ENCODE results near the gene SRPK1. TPM values are rescaled to one million over a fixed set of nuclear protein-coding genes. Genes with fewer than 3 reads are reported as not detected.
"Not testable (repeated sequence)": the region's sequence is repeated elsewhere in the genome, so short reads cannot be mapped to it uniquely, and the experiment has no call there.

Gene SRPK1
- total and polyA plus RNA-seq, 2 of the 8 experiments (the other 6 are each of a cell fraction or from before 2014, with no cell fraction given) = 25.7 to 116 TPM

DNA sequence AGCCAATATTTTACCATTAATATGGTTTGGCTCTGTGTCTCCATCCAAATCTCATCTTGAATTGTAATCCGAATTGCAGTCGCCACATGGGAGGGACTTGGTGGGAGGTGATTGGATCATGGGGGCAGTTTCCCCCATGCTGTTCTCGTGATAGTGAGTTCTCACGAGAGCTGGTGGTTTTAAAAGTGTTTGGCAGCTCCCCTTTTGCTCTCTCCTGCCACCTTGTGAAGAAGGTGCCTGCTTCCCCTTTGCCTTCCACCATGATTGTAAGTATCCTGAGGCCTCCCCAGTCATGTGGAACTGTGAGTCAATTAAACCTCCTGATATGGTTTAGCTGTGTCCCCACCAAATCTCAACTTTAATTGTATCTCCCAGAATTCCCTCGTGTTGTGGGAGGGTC lies 18.4 kb upstream of the SRPK1 start:
- H4K8ac ChIP-seq (ENCODE audit: extremely low read depth, insufficient read depth, low read length); H3K56ac ChIP-seq (replicated peaks; ENCODE audit: insufficient read length, low read depth, low read length); H2BK5ac ChIP-seq (ENCODE audit: low read depth, low read length); H2BK120ac ChIP-seq (replicated peaks; ENCODE audit: low read depth, low read length); H3K9me3 ChIP-seq (ENCODE audit: insufficient read depth in 2 of 2, low read depth in 1 of 2, low read length in 1 of 2); H3K9ac ChIP-seq (replicated peaks in 1 of 4; ENCODE audit: extremely low read depth in 1 of 4, low read depth in 3 of 4, low read length in 3 of 4); H2BK20ac ChIP-seq (ENCODE audit: low read length); H3K27me3 ChIP-seq (replicated peaks in 1 of 4; ENCODE audit: control insufficient read depth in 3 of 4, extremely low read depth in 1 of 4, insufficient read depth in 3 of 4, low read length in 3 of 4); DNase-seq (ENCODE audit: low read depth in 1 of 2, low spot score in 2 of 2); H3K4me3 ChIP-seq (ENCODE audit: extremely low read depth in 1 of 4, insufficient read depth in 2 of 4, low read depth in 3 of 4, low read length in 4 of 4); H3K27ac ChIP-seq (ENCODE audit: low read depth, low read length); H4K20me1 ChIP-seq (replicated peaks in 1 of 2; ENCODE audit: control insufficient read depth in 1 of 2, insufficient read depth in 2 of 2, low read length in 2 of 2); H3K4me1 ChIP-seq (replicated peaks in 1 of 4; ENCODE audit: control insufficient read depth in 3 of 4, insufficient read depth in 4 of 4, low read length in 3 of 4); H3K79me2 ChIP-seq (ENCODE audit: control insufficient read depth in 1 of 2, insufficient read depth in 2 of 2, low read length in 2 of 2); H3K4ac ChIP-seq (replicated peaks; ENCODE audit: insufficient read length, low read depth, low read length); H3K36me3 ChIP-seq (ENCODE audit: control insufficient read depth in 2 of 4, insufficient read depth in 4 of 4, low read length in 3 of 4); H3K14ac ChIP-seq (ENCODE audit: insufficient read length); H3K79me1 ChIP-seq (ENCODE audit: low read depth, low read length); H4K91ac ChIP-seq (replicated peaks; ENCODE audit: insufficient read length, low read length); H3K23ac ChIP-seq (ENCODE audit: insufficient read length); H3K4me2 ChIP-seq (ENCODE audit: insufficient read depth in 1 of 2, low read depth in 2 of 2, low read length in 2 of 2); H2BK15ac ChIP-seq (ENCODE audit: low read length); H2AFZ ChIP-seq (ENCODE audit: low read length); FAIRE-seq; H2AK5ac ChIP-seq (ENCODE audit: low read depth, low read length); H4K5ac ChIP-seq (ENCODE audit: insufficient read length, low read depth, low read length); H2BK12ac ChIP-seq (ENCODE audit: low read depth, low read length); H3K18ac ChIP-seq (ENCODE audit: extremely low read depth, low read length); H3K23me2 ChIP-seq (ENCODE audit: low read depth, low read length): not testable (repeated sequence)
- CTCF ChIA-PET (ENCODE audit: partially characterized antibody) = interaction anchor here (1.0 to 1.3 kb wide), 2 partner anchors 12 to 15 kb away, joined by 3 to 7 read pairs; no protein-coding TSS in a partner anchor
- POLR2A ChIA-PET (ENCODE audit: partially characterized antibody) = interaction anchor here (0.6 to 0.8 kb wide), 2 partner anchors 35 to 165 kb away, joined by 3 to 7 read pairs; no protein-coding TSS in a partner anchor
- 92% methylated on average over 5 of the region's 5 CpGs; no CpG with 5 or more reads in 1 of the 2 experiments for WGBS, 2 experiments (ENCODE audit: extremely low coverage in 1 of 2, insufficient coverage in 1 of 2, insufficient read length in 1 of 2, insufficient replicate concordance in 2 of 2, low coverage in 1 of 2, low lambda C conversion rate in 2 of 2, missing lambda C conversion rate in 1 of 2)
- TF ChIP-seq CTCF (IDR thresholded peaks at IDR 0.05; ENCODE audit: control extremely low read depth in 1 of 3, insufficient read depth in 1 of 3, low read depth in 1 of 3, low read length in 3 of 3) = peak in 1 of 3 experiments; percentile 2; a peak in 1 of 4 replicates
- peak in 1 of 2 experiments; percentile 20; a peak in 1 of 4 replicates for TF ChIP-seq RAD21 (IDR thresholded peaks at IDR 0.05 in 1 of 2, conservative IDR thresholded peaks at IDR 0.05 in 1 of 2; ENCODE audit: low read depth in 2 of 2, low read length in 2 of 2)
- 0 out of 2 replicates have a peak, but pooled peaks have one; percentile 17 for TF ChIP-seq CHD2 (IDR thresholded peaks at IDR 0.05; ENCODE audit: low read length)
